K562 (cell line): Measurements from ENCODE around the gene ORM1. TPM values are rescaled to one million over a fixed set of nuclear protein-coding genes. Genes with fewer than 3 reads are reported as not detected.
A peak's percentile ranks its signal among the peaks of the same experiment; 100 is the strongest.

Source experiments
- ATAC-seq: fragments of 200-7000 bp; cut with Tn5 transposase; 3 replicates; pipeline ENCODE4 v1.9.1; 2020; ENCODE audit warnings: moderate library complexity
- BruUV-seq: library from RNA; stranded (reverse); fragments of 400-500 nt; replicated peaks from 2 replicates; lab custom pipeline; 2021; lab: Mats Ljungman, UMichigan
- CTCF ChIA-PET: fragments of 300-600 bp; formaldehyde crosslinking; extraction: SDS; loops from one replicate; lab custom pipeline; 2021; ENCODE audit warnings: low intra/inter-chr PET ratio; lab: Yijun Ruan, JAX
- POLR2A ChIA-PET: fragments of 300-600, 350-650 bp; sonication (Branson Sonifier 250); formaldehyde crosslinking; extraction: SDS; loops from one replicate; lab custom pipeline; 2021; ENCODE audit warnings: antibody characterized with exemption, inconsistent platforms; lab: Yijun Ruan, JAX
- DNase-seq, 4 experiments: peaks; one replicate each; pipeline versions ENCODE4 v3.0.0 to v3.0.0-alpha.2; 2011 to 2018; ENCODE audit warnings: low spot score in 3 of 4, mixed read lengths in 3 of 4; ENCODE audit errors: extremely low read depth in 1 of 4
- FAIRE-seq: peaks from 2 replicates; lab custom pipeline; 2011; peaks lifted over from hg19 to GRCh38; lab: Jason Lieb, UNC
- H2AFZ ChIP-seq: 2 replicates; pipeline ENCODE4 v1.6.0; 2011; ENCODE audit warnings: low read depth, low read length, control low read depth, inconsistent platforms
- H3K27ac ChIP-seq: fragments of 200-600 bp; 3 replicates; pipeline ENCODE4 v1.8.0; 2011; ENCODE audit warnings: low read depth, mild to moderate bottlenecking, control low read depth, inconsistent platforms, low read length, moderate library complexity, mixed read lengths; ENCODE audit errors: extremely low read depth
- H3K27me3 ChIP-seq, 2 experiments: fragments of 300-600 bp in 1 of 2; 2 replicates in 1 of 2; 3 replicates in 1 of 2; pipeline versions ENCODE4 v1.6.0 to v1.8.0; 2011; ENCODE audit warnings: inconsistent platforms in 2 of 2, low read length in 2 of 2, mild to moderate bottlenecking in 1 of 2, mixed read lengths in 1 of 2, moderate library complexity in 1 of 2; ENCODE audit not compliant: control insufficient read depth in 2 of 2, insufficient read depth in 2 of 2
- H3K36me3 ChIP-seq: fragments of 300-600 bp; 3 replicates; pipeline ENCODE4 v1.8.0; 2011; ENCODE audit warnings: mild to moderate bottlenecking, low read length, inconsistent platforms; ENCODE audit not compliant: control insufficient read depth, insufficient read depth
- H3K4me1 ChIP-seq, 2 experiments: fragments of 200-600 bp in 1 of 2; replicated peaks in 1 of 2; 2 replicates in 1 of 2; 3 replicates in 1 of 2; pipeline versions ENCODE4 v1.5.1 to v1.8.0; 2011; ENCODE audit warnings: inconsistent platforms in 2 of 2, low read length in 2 of 2, mild to moderate bottlenecking in 1 of 2, mixed read lengths in 1 of 2, moderate library complexity in 1 of 2; ENCODE audit not compliant: control insufficient read depth in 2 of 2, insufficient read depth in 2 of 2
- H3K4me2 ChIP-seq: 2 replicates; pipeline ENCODE4 v1.6.1; 2011; ENCODE audit warnings: low read length, control low read depth, inconsistent platforms, mixed read lengths; ENCODE audit not compliant: insufficient read depth
- H3K4me3 ChIP-seq: fragments of 200-600 bp; sonication (generic), shearing (Covaris generic); 2 replicates; pipeline ENCODE4 v1.5.1; 2016; ENCODE audit warnings: control low read depth, inconsistent platforms
- H3K79me2 ChIP-seq: fragments of 200-600 bp; 3 replicates; pipeline ENCODE4 v1.8.0; 2011; ENCODE audit warnings: low read length, inconsistent platforms; ENCODE audit not compliant: control insufficient read depth, insufficient read depth
- H3K9ac ChIP-seq, 2 experiments: 2 replicates each; pipeline versions ENCODE4 v1.6.0 to v1.6.1; 2011; ENCODE audit warnings: low read depth in 2 of 2, low read length in 2 of 2, control low read depth in 1 of 2, inconsistent platforms in 1 of 2, mild to moderate bottlenecking in 1 of 2, mixed read lengths in 1 of 2; ENCODE audit not compliant: insufficient read depth in 1 of 2
- H3K9me1 ChIP-seq: one replicate; pipeline ENCODE4 v1.6.0; 2011; ENCODE audit warnings: inconsistent platforms, mild to moderate bottlenecking, low read length, moderate library complexity; ENCODE audit not compliant: control insufficient read depth, insufficient read depth
- H3K9me3 ChIP-seq: replicated peaks from 2 replicates; pipeline ENCODE4 v1.5.1; 2011; ENCODE audit warnings: low read depth, low read length, inconsistent platforms; ENCODE audit not compliant: control insufficient read depth, insufficient read depth
- H4K20me1 ChIP-seq: replicated peaks from 2 replicates; pipeline ENCODE4 v1.6.1; 2011; ENCODE audit warnings: low read length, inconsistent platforms, mixed read lengths; ENCODE audit not compliant: control insufficient read depth, insufficient read depth
- AFF4 ChIP-seq: sonication (generic); formaldehyde crosslinking; IDR thresholded peaks from 2 replicates; pipeline ENCODE4 v1.8.0; 2023; ENCODE audit warnings: mild to moderate bottlenecking, missing genetic modification reagents
- NR2C1 ChIP-seq, 2 experiments: fragments of 450-650 bp; IDR thresholded peaks; 2 replicates each; pipeline ENCODE4 v1.6.1; 2017; ENCODE audit warnings: mild to moderate bottlenecking in 2 of 2, antibody characterized with exemption in 1 of 2, inconsistent platforms in 1 of 2, missing compliant biosample characterization in 1 of 2, missing genetic modification characterization in 1 of 2
- WGBS: fragments of 100-300 bp; shearing (Covaris generic); methylation state at CpG from one replicate; pipeline ENCODE4 v1.1.6; 2016; ENCODE audit warnings: low coverage, mixed read lengths; ENCODE audit not compliant: insufficient coverage; ENCODE audit errors: missing lambda C conversion rate; 5-methylcytosine and 5-hydroxymethylcytosine counted together
- in situ Hi-C: fragments of 300-500 bp; cut with MboI; formaldehyde crosslinking; loops from 4 replicates; pipeline ENCODE4 v1.15.0; 2018; ENCODE audit warnings: inconsistent platforms, mixed read lengths
- intact Hi-C: fragments of 100-400 bp; cut with micrococcal nuclease; formaldehyde crosslinking; loops from 2 replicates; pipeline ENCODE4 v1.14.2; 2022
- polyA plus RNA-seq, 8 experiments: library from polyadenylated mRNA; depleted of rRNA in 4 of 8; stranded (reverse) in 5 of 8; unstranded in 3 of 8; fragments of >200 nt; fragmentation: Nextera tagmentation in 2 of 8; fragmentation: Illumina TruSeq in 1 of 8; extraction: Ambion mirVana in 2 of 8; extraction: Trizol in 1 of 8; gene quantifications; 2 replicates each; pipeline versions ENCODE4 v1.2.1 to v1.2.3, GENCODE V29; 2011 to 2014; ENCODE audit warnings: inconsistent platforms in 1 of 8, missing spikeins in 1 of 8
- total RNA-seq, 7 experiments: library from RNA; depleted of rRNA in 6 of 7; stranded (reverse); fragments of >200 nt in 6 of 7; fragmentation: Illumina TruSeq in 2 of 7; extraction: Trizol in 2 of 7; gene quantifications; 2 replicates each; pipeline versions ENCODE4 v1.2.1 to v1.2.3, GENCODE V29; 2011 to 2021; ENCODE audit warnings: low replicate concordance in 1 of 7

Gene ORM1
- total and polyA plus RNA-seq, 9 of the 15 experiments (the other 6 are each of a cell fraction or from before 2014, with no cell fraction given) = 2.9 TPM; not detected in 8

GRCh38 chr9:114310471-114311450 is 12.1 kb upstream of the ORM1 start:
- ATAC-seq (no peak), FAIRE-seq (no peak), DNase-seq (no peak)
- H3K4me3 ChIP-seq = no peak overlapping the region
- intact Hi-C loops = no loop called here
- in situ Hi-C loops = no loop called here
- peaks cover 24 to 62% of the 10 kb centered on the region in 2 experiments for H3K27me3 ChIP-seq
- H4K20me1 ChIP-seq = peaks cover under 1% of the 10 kb centered on the region; the same call in 1 of the 2 replicates
- POLR2A ChIA-PET = no interaction called here
- BruUV-seq = no TSS peak
- H2AFZ ChIP-seq = no peak overlapping the region
- no peaks in the 10 kb centered on the region for H3K9me3 ChIP-seq
- WGBS = 5% methylated on average over 22 of the region's 22 CpGs
- TF ChIP-seq AFF4 (CRISPR knock-in tag) = no peak
- no peak for TF ChIP-seq NR2C1 (IDR thresholded peaks at IDR 0.05)
- TF ChIP-seq NR2C1 (tag; IDR thresholded peaks at IDR 0.05) = peak; percentile 59
- H3K9ac ChIP-seq = no peak overlapping the region
- CTCF ChIA-PET = no interaction called here
- no peaks in the 10 kb centered on the region for H3K4me1 ChIP-seq
- no peaks in the 10 kb centered on the region for H3K79me2 ChIP-seq
- H3K9me1 ChIP-seq = no peaks in the 10 kb centered on the region
- H3K4me2 ChIP-seq = no peak overlapping the region
- no peaks in the 10 kb centered on the region for H3K36me3 ChIP-seq
- H3K27ac ChIP-seq = no peak overlapping the region
